ENCODE measurements around the gene SRP19.
"Not testable (repeated sequence)": the region's sequence is repeated elsewhere in the genome, so short reads cannot be mapped to it uniquely, and the experiment has no call there.

Gene SRP19

GRCh38 chr5:112876362-112876761 is 15.3 kb downstream of the SRP19 start:
- no peak for DNase-seq

- no peak for DNase-seq
These were observed 17.0 kb downstream of the SRP19 start for GRCh38 chr5:112878101-112878500.

- no peak for DNase-seq
These were observed 17.7 kb downstream of the SRP19 start for GRCh38 chr5:112878760-112879159.

- no peak for DNase-seq
These were observed 19.3 kb downstream of the SRP19 start for GRCh38 chr5:112880219-112880964.

GRCh38 chr5:112883192-112883591 is 22.1 kb downstream of the SRP19 start:
- no peak for DNase-seq

GRCh38 chr5:112885001-112885400 is 23.9 kb downstream of the SRP19 start:
- no peak for DNase-seq

GRCh38 chr5:112886975-112887374 is 25.9 kb downstream of the SRP19 start:
- no peak for DNase-seq

- DNase-seq = not testable (repeated sequence)
These were observed 31.0 kb downstream of the SRP19 start for GRCh38 chr5:112892066-112892465.

GRCh38 chr5:112892776-112893175 is 31.7 kb downstream of the SRP19 start:
- no peak for DNase-seq

- DNase-seq = no peak
These were observed 34.6 kb downstream of the SRP19 start for GRCh38 chr5:112895682-112896081.

GRCh38 chr5:112902561-112902960 is 41.5 kb downstream of the SRP19 start:
- no peak for DNase-seq

- DNase-seq = not testable (repeated sequence)
These were observed 43.9 kb downstream of the SRP19 start for GRCh38 chr5:112904996-112905395.

GRCh38 chr5:112906637-112907036 is 45.5 kb downstream of the SRP19 start:
- no peak for DNase-seq

- DNase-seq = no peak
These were observed 46.1 kb downstream of the SRP19 start for GRCh38 chr5:112907166-112907631.

- DNase-seq = no peak
These were observed 47.8 kb downstream of the SRP19 start for GRCh38 chr5:112908854-112909253.

- no peak for DNase-seq
These were observed 49.4 kb downstream of the SRP19 start for GRCh38 chr5:112910529-112910928.

- DNase-seq = no peak
These were observed 53.5 kb downstream of the SRP19 start for GRCh38 chr5:112914584-112914983.

GRCh38 chr5:112915831-112916230 is 54.7 kb downstream of the SRP19 start:
- no peak for DNase-seq

- no peak for DNase-seq
These were observed 56.4 kb downstream of the SRP19 start for GRCh38 chr5:112917453-112917995.

GRCh38 chr5:112918136-112918535 is 57.0 kb downstream of the SRP19 start:
- DNase-seq = no peak

GRCh38 chr5:112918679-112919078 is 57.6 kb downstream of the SRP19 start:
- no peak for DNase-seq

All from NCI-H526 treated with DMSO at 0.1 percent for 48 hours (cell line).